Activated CD4-positive, alpha-beta T cell treated with anti-CD3 and anti-CD28 coated beads, Interleukin-2, amount 10 ng/mL, durations not matched to agents 24 days and 14 days (primary cell): Measurements from ENCODE around the gene HOXD8. TPM values are rescaled to one million over a fixed set of nuclear protein-coding genes. Genes with fewer than 3 reads are reported as not detected.

Experiments
- DNase-seq: peaks from one replicate; pipeline ENCODE4 v3.0.0; 2022
- H3K27ac Mint-ChIP-seq: one replicate; pipeline ENCODE4 v1.8.0; 2022; ENCODE audit warnings: mild to moderate bottlenecking, mixed read lengths
- H3K27me3 Mint-ChIP-seq: one replicate; pipeline ENCODE4 v1.8.0; 2022; ENCODE audit warnings: mixed read lengths
- H3K36me3 Mint-ChIP-seq: one replicate; pipeline ENCODE4 v1.8.0; 2022; ENCODE audit warnings: low read depth, mild to moderate bottlenecking, mixed read lengths
- H3K4me1 Mint-ChIP-seq: one replicate; pipeline ENCODE4 v1.8.0; 2021; ENCODE audit warnings: mixed read lengths
- H3K4me3 Mint-ChIP-seq: one replicate; pipeline ENCODE4 v1.8.0; 2022; ENCODE audit warnings: mild to moderate bottlenecking, moderate library complexity, mixed read lengths
- H3K9me3 Mint-ChIP-seq: one replicate; pipeline ENCODE4 v1.8.0; 2021; ENCODE audit warnings: mixed read lengths
- intact Hi-C: fragments of 100-400 bp; cut with micrococcal nuclease; formaldehyde crosslinking; loops from one replicate; pipeline ENCODE4 v1.15.1; 2023
- total RNA-seq: library from RNA; stranded (reverse); gene quantifications from 2 replicates; pipeline ENCODE4 v1.2.3, GENCODE V29; 2022

The HOXD8 gene
- not detected in 2 replicates for total RNA-seq

GRCh38 chr2:176128982-176129796 lies at the start of gene HOXD8:
HOXD8 (plus strand) TSS chr2:176129705; CDS start chr2:176130367, 662 bp downstream.
- peak within 1 kb of the TSS; percentile 85 for H3K27ac Mint-ChIP-seq
- DNase-seq, result no peak
- peaks cover 84% of the 10 kb centered on the region for H3K27me3 Mint-ChIP-seq
- peaks cover 9% of the 10 kb centered on the region for H3K4me1 Mint-ChIP-seq
- intact Hi-C loops, result loop anchor here (1.0 to 5.0 kb wide), 4 partner anchors 18 to 1033 kb away; no protein-coding TSS in a partner anchor
- H3K9me3 Mint-ChIP-seq, result no peaks in the 10 kb centered on the region
- H3K36me3 Mint-ChIP-seq, result peaks cover 5% of the 10 kb centered on the region
- peak within 1 kb of the TSS; percentile 32 for H3K4me3 Mint-ChIP-seq

GRCh38 chr2:176079831-176080539 lies 49.5 kb upstream of the HOXD8 start:
- peaks cover 18% of the 10 kb centered on the region for H3K9me3 Mint-ChIP-seq
- peaks cover 69% of the 10 kb centered on the region for H3K27me3 Mint-ChIP-seq
- peak; percentile 70 for DNase-seq
- H3K36me3 Mint-ChIP-seq, result peaks cover 9% of the 10 kb centered on the region
- peaks cover 12% of the 10 kb centered on the region for H3K4me1 Mint-ChIP-seq
- peak overlapping the region; percentile 53 for H3K4me3 Mint-ChIP-seq
- intact Hi-C loops, result loop anchor here (1.0 to 5.0 kb wide), 3 partner anchors 43 to 1748 kb away; partner anchors contain the start of genes HOXD8, HOXD9 and SP9
- H3K27ac Mint-ChIP-seq, result peak overlapping the region; percentile 88

- Mint-ChIP-seq H3K27me3 (peaks cover 70% of the 10 kb centered on the region), H3K36me3 (peaks cover 9% of the 10 kb centered on the region), H3K4me3 (no peak overlapping the region), H3K4me1 (peaks cover 12% of the 10 kb centered on the region), H3K27ac (peak overlapping the region; percentile 77), H3K9me3 (peaks cover 22% of the 10 kb centered on the region)
- intact Hi-C loops, result loop anchor here (1.0 to 5.0 kb wide), 2 partner anchors 49 to 1748 kb away; partner anchors contain the start of genes HOXD8 and SP9
- DNase-seq, result peak; percentile 61
Observed at GRCh38 chr2:176080540-176081375, 48.7 kb upstream of the HOXD8 start.

GRCh38 chr2:176081376-176081836 lies 48.1 kb upstream of the HOXD8 start:
- Mint-ChIP-seq H3K4me1 (peaks cover 12% of the 10 kb centered on the region), H3K4me3 (no peak overlapping the region), H3K27me3 (peaks cover 69% of the 10 kb centered on the region), H3K36me3 (peaks cover 9% of the 10 kb centered on the region), H3K27ac (peak overlapping the region; percentile 77), H3K9me3 (peaks cover 22% of the 10 kb centered on the region)
- peak; percentile 57 for DNase-seq
- intact Hi-C loops, result loop anchor here (5.0 kb wide), 1 partner anchor 1749 kb away; the partner anchor contains the start of gene SP9

GRCh38 chr2:176081837-176082524 lies 47.5 kb upstream of the HOXD8 start:
- Mint-ChIP-seq H3K4me3 (no peak overlapping the region), H3K27ac (peak overlapping the region; percentile 75), H3K36me3 (peaks cover 9% of the 10 kb centered on the region), H3K4me1 (peaks cover 12% of the 10 kb centered on the region), H3K27me3 (peaks cover 71% of the 10 kb centered on the region), H3K9me3 (peaks cover 24% of the 10 kb centered on the region)
- intact Hi-C loops, result loop anchor here (2.0 to 5.0 kb wide), 3 partner anchors 15 to 1750 kb away; partner anchors contain the start of gene SP9
- peak; percentile 66 for DNase-seq

GRCh38 chr2:176082525-176082823 lies 47.0 kb upstream of the HOXD8 start:
- Mint-ChIP-seq H3K4me1 (peaks cover 12% of the 10 kb centered on the region), H3K27ac (peak overlapping the region; percentile 37), H3K9me3 (peaks cover 24% of the 10 kb centered on the region), H3K36me3 (peaks cover 9% of the 10 kb centered on the region), H3K27me3 (peaks cover 73% of the 10 kb centered on the region), H3K4me3 (no peak overlapping the region)
- no peak for DNase-seq
- intact Hi-C loops, result loop anchor here (2.0 to 5.0 kb wide), 3 partner anchors 14 to 1750 kb away; partner anchors contain the start of gene SP9

- Mint-ChIP-seq H3K27ac (peak overlapping the region; percentile 78), H3K4me1 (peaks cover 12% of the 10 kb centered on the region), H3K36me3 (peaks cover 9% of the 10 kb centered on the region), H3K4me3 (no peak overlapping the region), H3K27me3 (peaks cover 79% of the 10 kb centered on the region), H3K9me3 (peaks cover 24% of the 10 kb centered on the region)
- intact Hi-C loops, result loop anchor here (2.0 to 5.0 kb wide), 3 partner anchors 14 to 1751 kb away; partner anchors contain the start of gene SP9
- DNase-seq, result peak; percentile 59
Observed at GRCh38 chr2:176082824-176083751, 46.4 kb upstream of the HOXD8 start.

GRCh38 chr2:176083796-176084261 lies 45.7 kb upstream of the HOXD8 start, which contains the start of gene EVX2:
EVX2 (minus strand) TSS chr2:176083962; CDS start chr2:176083776, 186 bp downstream.
- Mint-ChIP-seq H3K4me3 (no peak within 1 kb of the TSS), H3K27ac (peak within 1 kb of the TSS; percentile 78), H3K4me1 (peaks cover 16% of the 10 kb centered on the region), H3K27me3 (peaks cover 78% of the 10 kb centered on the region), H3K36me3 (peaks cover 9% of the 10 kb centered on the region), H3K9me3 (peaks cover 17% of the 10 kb centered on the region)
- peak; percentile 61 for DNase-seq
- intact Hi-C loops, result loop anchor here (2.0 to 5.0 kb wide), 3 partner anchors 13 to 1752 kb away; partner anchors contain the start of gene SP9

- peaks cover 4% of the 10 kb centered on the region for H3K36me3 Mint-ChIP-seq
- H3K4me1 Mint-ChIP-seq, result peaks cover 9% of the 10 kb centered on the region
- H3K4me3 Mint-ChIP-seq, result no peak overlapping the region
- intact Hi-C loops, result loop anchor here (5.0 kb wide), 1 partner anchor 1752 kb away; the partner anchor contains the start of gene SP9
- H3K27ac Mint-ChIP-seq, result peak overlapping the region; percentile 29
- H3K27me3 Mint-ChIP-seq, result peaks cover 78% of the 10 kb centered on the region
- H3K9me3 Mint-ChIP-seq, result peaks cover 12% of the 10 kb centered on the region
- DNase-seq, result peak; percentile 55
Observed at GRCh38 chr2:176084611-176085119, 44.8 kb upstream of the HOXD8 start.

GRCh38 chr2:176085120-176085788 lies 44.3 kb upstream of the HOXD8 start:
- H3K9me3 Mint-ChIP-seq, result peaks cover 12% of the 10 kb centered on the region
- DNase-seq, result no peak
- peaks cover 4% of the 10 kb centered on the region for H3K36me3 Mint-ChIP-seq
- intact Hi-C loops, result no loop called here
- H3K27ac Mint-ChIP-seq, result peak overlapping the region; percentile 45
- H3K4me3 Mint-ChIP-seq, result no peak overlapping the region
- H3K27me3 Mint-ChIP-seq, result peaks cover 84% of the 10 kb centered on the region
- peaks cover 9% of the 10 kb centered on the region for H3K4me1 Mint-ChIP-seq
